Daoy (cell line): ENCODE results near the gene CIB4. TPM values are rescaled to one million over a fixed set of nuclear protein-coding genes. Genes with fewer than 3 reads are reported as not detected.

Experiments used
- DNase-seq: peaks from one replicate; pipeline ENCODE4 v3.0.0-alpha.2; 2015; ENCODE audit warnings: low read depth
- total RNA-seq: library from RNA; depleted of rRNA; stranded (reverse); fragments of >200 nt; shearing (Covaris generic); gene quantifications from 2 replicates; pipeline ENCODE4 v1.2.3, GENCODE V29; 2014; rRNA removed

The CIB4 gene
- total RNA-seq: not detected in 2 replicates

DNA sequence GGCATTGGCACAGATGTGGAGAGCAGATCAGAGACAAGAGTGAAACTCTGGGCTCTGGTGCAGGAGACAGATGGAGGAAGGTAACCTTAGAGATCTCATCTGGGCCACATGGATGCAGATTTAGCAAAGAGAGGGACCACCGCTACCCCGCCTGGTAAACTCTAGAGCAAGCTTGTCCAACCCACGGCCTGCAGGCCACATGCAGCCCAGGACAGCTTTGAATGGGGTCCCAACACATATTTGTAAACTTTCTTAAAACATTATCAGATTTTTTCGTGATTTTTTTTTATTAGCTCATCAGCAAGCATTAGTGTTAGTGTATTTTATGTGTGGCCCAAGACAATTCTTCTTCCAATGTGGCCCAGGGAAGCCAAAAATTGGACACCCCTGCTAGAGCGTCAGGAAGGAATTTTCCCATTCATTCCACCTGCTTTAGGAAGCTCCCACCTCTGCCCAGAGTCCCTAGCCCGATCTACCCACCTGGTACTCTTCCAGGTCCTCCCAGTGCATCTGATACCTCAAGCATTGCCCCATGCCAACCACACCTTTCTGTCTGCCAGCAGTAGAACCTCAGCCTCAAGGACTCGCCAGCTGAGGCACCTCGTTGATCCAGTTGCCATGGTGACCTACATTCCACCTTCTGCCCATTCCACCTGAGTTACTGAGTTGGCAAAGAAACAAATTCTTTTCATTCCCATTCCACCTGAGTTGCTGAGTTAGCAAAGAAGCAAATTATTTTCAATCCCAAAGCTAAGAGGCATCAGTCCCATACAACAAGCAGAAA is at the start of gene CIB4:
CIB4 (minus strand) TSS at position 586 of the 784 bp plus-strand sequence; CDS start at position 534, 52 bp downstream.
- DNase-seq: no peak

- no peak for DNase-seq
These were observed 46.6 kb upstream of the CIB4 start for GRCh38 chr2:26687801-26688200.

- DNase-seq: no peak
These were observed 46.2 kb upstream of the CIB4 start for GRCh38 chr2:26687328-26687727.

- DNase-seq: no peak
These were observed 45.0 kb upstream of the CIB4 start for GRCh38 chr2:26685989-26686839.

DNA sequence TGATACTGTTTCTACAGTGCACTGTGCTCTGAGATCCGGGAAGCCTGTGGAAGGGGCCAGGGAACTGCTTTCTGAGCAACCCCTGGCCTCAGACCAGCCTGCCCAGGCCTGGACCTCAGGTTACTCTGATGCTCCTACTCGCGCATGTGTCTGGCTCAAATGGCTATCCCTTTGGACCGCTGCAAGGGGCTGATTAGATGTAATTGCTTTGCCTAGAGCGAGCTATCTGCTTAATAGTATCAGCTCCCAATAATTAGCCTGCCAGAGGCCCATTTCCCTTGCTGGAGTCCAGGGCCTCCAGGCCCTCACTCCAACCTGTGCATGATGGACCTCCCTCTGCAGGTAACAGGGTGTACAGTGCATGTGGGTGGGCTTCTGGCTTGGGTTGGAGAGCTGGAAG is 44.2 kb upstream of the CIB4 start:
- no peak for DNase-seq

GRCh38 chr2:26683583-26683982 is 42.4 kb upstream of the CIB4 start:
- no peak for DNase-seq

DNA sequence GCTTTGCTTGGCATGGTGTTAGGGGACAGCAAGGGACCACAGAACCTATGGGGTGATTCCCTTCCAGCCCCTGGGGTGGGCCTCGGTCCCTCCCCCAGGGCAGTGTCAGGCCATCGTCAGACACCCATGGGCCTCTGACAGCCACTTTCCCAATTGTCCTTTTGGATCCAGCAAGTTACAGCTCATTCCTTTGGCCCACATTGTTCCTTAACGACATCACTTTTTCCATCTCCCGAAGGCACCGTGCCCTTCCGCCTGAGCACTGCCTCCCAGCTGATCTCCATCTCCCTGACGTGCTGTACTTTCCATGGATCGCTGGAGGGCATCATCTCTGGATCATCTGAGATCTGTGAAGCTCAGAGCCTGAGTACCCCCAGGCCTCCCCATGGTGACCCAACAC is 41.0 kb upstream of the CIB4 start:
- no peak for DNase-seq

- no peak for DNase-seq
These were observed 40.5 kb upstream of the CIB4 start for GRCh38 chr2:26681656-26682055.

- DNase-seq: no peak
These were observed 38.7 kb upstream of the CIB4 start for GRCh38 chr2:26679867-26680266.

- no peak for DNase-seq
These were observed 36.9 kb upstream of the CIB4 start for GRCh38 chr2:26678035-26678434.

DNA sequence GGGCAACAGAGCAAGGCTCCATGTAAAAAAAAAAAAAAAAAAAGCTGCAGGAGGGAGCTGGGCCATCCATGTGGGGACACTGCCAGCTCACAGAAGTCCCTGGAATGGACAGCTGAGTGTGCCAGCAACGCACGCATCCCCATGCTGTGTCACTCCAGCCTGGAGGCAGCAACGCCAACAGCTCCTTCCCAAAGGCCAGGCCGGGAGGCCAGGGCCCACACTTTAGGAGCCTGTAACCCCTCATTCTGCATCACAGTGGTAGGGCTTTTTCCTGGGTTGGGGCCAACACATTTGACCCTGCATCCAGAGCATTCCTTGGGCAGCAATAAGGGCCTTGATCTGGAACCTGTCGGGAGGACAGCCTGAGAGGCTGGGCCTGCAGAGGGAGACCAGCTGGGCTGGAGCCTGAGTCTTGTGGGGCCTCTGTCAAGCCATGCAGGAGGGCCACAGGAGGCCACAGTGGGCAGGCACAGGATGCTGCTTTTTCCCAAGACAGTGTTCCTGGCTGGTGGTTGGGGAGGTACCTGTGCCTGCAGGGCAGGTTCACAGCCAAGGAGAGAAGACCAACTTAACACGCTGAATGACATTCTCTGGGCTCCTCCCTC is 34.6 kb upstream of the CIB4 start:
- DNase-seq: no peak

GRCh38 chr2:26674771-26675170 is 33.6 kb upstream of the CIB4 start:
- DNase-seq: no peak

DNA sequence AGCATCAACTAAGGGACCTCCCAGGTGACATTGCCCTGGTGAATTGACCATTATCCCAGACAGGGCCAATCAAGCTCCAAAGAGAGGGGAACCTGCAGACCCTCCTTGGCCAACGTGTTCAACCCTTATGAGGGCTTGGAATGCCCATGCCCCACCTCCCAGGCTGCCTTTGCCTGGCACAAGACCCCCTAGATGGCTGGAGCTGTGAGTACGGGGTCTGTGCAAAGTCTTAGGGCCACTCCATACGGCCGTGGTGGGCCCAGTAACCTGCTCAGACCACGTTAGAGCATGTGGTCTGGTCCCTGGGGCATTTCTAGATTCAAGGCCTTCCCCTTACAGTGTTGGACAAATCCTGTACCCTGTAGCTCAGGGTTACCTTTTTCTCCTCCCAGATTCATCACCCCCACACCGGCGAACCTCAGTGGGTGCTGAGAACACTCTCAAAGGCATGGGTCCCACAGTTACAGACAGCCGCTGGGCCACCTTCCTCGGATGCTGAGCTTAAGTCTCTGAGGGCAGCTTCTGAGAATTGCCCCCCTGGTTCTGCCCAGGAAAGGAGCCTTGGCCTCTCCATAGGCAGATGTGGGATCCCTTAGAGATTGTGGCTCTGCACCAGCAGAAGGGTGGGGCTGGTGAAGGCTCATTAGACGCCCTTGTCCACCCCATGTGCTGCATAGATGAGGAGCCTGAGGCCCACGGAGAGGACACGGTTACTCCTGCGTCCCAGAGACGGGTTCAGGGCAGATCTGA is 33.0 kb upstream of the CIB4 start:
- no peak for DNase-seq

DNA sequence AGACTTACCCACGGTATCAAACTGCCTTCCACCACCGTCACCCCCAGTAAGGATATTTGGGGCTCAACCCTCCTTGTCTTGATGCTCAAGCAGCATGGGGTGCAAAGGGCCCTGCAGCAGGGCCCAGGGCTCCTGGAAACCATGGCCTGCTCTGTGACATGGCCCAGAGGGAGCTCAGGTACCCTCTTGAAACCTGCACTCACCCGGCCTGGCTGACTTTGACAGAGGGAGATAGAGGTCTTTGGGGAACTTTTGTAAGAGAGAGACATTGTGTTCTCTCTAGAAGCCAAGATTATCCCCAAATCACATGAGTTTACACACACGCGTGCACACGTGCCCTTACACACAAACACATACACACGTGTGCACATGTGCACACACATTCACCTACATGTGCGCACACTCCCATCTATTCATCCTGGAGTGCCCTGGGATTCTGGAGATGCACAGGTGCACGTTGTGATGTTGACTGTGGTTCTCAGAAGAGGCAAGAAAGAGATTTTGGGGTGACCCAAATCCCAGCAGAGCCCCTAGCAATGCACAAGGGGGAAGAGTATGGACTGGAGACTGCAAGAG is 31.7 kb upstream of the CIB4 start:
- no peak for DNase-seq

GRCh38 chr2:26672112-26672817 is 31.1 kb upstream of the CIB4 start:
- no peak for DNase-seq

DNA sequence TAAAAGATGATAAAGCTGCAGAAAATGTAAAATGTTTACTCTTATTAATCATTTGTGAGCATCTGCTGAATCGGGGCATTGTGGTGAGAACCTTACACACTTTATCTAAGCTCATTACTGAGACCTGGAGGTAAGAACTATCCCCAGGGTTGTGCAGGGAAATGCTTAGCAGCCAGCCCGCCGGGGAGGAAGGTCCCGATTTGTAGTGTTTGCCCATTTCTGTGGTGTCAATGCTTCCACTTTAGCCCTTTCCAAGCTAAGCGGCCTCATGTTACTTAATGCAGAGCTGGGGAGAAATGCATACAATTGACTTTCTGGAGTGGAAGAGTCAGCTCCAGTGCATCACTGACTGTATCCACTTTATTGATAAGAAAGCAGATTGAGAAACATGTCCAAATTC is 30.5 kb upstream of the CIB4 start:
- no peak for DNase-seq

- DNase-seq: no peak
These were observed 29.8 kb upstream of the CIB4 start for GRCh38 chr2:26670931-26671460.

DNA sequence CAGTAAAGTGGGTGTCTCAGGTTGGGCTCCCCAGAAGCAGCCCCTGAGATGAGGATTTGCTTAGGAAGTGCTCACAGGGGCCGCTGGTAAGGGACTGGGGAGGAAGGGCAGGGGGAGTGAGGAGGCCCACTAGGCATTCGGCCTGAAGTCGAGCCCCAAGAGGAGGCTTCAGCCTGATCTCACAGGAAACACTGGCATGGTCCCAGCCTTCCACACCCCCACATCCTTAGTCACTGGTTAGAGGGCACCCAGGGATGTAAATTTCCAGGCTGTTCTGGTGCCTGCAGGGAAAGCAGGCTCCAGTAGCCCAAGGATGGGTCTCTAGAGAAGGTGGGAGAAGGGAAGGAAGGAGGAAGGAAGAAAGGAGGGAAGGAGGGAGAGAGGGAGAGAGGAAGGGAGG is 29.0 kb upstream of the CIB4 start:
- peak; percentile 70 for DNase-seq

DNA sequence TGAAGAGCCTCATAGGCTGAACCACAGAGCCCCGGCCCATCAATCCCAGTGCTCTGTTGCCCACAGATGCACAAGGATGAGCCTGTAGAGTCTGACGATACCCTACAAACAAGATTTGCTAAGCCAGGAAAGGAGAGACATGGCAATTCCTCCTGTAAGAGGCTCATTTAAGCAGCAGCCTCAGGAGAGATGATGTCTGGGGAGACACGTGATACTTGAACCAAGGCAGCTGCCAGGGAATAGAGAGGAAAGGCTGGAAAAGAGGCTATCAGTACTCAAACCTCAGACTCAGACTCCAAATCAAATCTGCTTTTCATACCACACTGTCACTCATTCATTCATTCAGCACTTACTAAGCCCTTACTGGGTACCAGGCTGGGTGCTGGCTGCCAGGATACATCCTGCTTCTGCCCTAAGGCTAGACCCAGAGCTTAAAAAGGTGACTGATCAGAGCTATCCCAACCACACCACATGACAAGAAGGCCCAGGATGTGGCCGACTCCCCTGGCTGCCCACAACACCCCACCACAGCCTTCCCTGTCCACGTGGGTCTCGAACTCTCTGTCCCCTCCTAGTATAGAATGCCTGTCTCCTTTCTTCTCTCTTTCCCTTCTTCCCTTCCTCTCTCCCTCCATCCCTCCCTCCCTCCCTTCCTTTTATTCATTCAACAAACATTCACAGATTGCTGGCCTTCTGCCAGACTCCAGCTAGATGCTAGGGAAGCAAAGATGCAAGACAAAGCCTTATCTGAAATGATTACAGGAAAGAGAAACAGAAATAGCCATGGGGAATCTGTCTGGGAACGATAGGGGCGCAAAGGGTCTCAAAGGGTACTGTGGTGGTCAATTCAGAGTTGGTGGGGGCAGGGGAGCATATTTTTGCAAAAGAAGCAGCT is 27.9 kb upstream of the CIB4 start:
- no peak for DNase-seq

DNA sequence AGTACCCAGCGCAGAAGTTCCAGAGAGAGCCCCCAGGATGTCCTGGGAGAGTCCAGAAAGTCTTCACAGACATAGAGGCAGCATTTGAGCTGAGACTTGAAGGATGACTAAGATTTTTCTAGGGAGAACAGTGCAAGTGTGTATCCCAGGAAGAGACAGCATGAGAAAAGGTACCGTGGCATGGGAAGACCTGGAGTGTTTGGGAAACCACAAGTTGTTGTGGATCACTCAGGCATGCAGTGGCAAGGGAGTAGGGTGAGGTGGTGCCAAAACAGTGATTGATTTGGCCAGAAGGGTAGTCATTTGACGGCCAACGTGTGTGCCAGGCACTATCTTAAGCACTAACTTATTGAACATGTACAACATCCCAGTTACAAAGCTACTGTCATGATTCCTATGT is 26.9 kb upstream of the CIB4 start:
- no peak for DNase-seq
